Measurements from ENCODE around the gene DRAM2. TPM values are rescaled to one million over a fixed set of nuclear protein-coding genes. Genes with fewer than 3 reads are reported as not detected.
"Not testable (repeated sequence)": the region's sequence is repeated elsewhere in the genome, so short reads cannot be mapped to it uniquely, and the experiment has no call there.

The DRAM2 gene
- total RNA-seq, 1 experiment from 2014 or later = 53.8 TPM

DNA sequence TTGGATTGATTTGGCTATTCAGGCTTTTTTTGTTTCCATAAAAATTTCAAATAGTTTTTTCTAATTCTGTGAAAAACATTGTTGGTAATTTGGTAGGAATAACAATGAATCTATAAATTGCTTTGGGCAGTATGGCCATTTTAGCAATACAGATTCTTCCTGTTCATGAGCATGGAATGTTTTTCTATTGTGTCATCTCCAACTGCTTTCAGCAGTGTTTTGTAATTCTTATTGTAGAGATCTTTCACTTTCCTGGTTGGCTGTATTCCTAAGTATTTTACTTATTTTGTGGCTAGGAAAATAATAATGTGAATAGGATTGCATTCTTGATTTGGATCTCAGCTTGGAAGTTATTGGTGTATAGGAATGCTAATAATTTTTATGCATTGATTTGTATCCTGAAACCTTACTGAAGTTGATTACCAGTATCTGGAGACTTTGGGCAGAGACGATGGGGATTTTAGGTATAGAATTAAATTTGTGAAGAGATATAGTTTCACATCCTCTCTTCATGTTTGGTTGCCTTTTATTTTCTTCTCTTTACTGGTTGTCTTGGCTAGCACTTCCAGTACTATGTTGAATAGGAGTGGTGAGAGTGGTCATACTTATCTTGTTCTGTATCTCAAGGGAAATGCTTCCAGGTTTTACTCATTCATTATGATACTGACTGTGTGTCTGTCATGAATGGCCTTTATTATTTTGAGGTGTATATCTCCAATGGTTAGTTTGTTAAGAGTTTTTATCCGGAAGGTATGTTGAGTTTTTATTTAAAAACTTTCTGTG lies 57.3 kb downstream of the DRAM2 start:
- no peak for DNase-seq (ENCODE audit: low read depth)

DNA sequence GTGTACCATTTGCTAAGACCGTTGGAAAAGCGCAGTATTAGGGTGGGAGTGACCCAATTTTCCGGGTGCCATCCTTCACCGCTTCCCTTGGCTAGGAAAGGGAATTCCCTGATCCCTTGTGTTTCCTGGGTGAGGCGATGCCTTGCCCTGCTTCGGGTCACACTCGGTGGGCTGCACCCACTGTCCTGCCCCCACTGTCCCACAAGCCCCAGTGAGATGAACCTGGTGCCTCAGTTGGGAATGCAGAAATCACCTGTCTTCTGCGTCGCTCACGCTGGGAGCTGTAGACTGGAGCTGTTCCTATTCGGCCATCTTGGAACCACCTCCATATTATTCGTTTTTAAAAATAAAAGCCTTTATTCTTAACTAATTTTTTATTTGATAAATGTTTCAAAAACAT lies 60.6 kb downstream of the DRAM2 start:
- not testable (repeated sequence) for DNase-seq (ENCODE audit: low read depth)

DNA sequence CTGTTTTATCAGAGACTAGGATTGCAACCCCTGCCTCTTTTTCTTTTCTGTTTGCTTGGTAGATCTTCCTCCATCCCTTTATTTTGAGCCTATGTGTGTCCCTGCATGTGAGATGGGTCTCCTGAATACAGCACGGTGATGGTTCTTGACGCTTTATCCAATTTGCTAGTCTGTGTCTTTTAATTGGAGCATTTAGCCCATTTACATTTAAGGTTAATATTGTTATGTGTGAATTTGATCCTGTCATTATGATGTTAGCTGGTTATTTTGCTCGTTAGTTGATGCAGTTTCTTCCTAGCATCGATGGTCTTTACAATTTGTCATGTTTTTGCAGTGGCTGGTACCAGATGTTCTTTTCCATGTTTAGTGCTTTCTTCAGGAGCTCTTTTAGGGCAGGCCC lies 62.6 kb downstream of the DRAM2 start:
- not testable (repeated sequence) for DNase-seq (ENCODE audit: low read depth)

Other genes with a start within 250 kb of the DRAM2 start
- 37.9 and 38.1 TPM in 2 replicates for gene LRIF1, start 176.2 kb downstream of the DRAM2 start, total RNA-seq (2014; rRNA removed; shearing (Covaris generic))
- gene CEPT1, start 130 bp upstream of the DRAM2 start, total RNA-seq (2014; rRNA removed; shearing (Covaris generic)) = 37.7 and 49.1 TPM in 2 replicates
- gene DENND2D, start 60.6 kb upstream of the DRAM2 start, total RNA-seq (2014; rRNA removed; shearing (Covaris generic)) = 4.3 and 10.2 TPM in 2 replicates
- 0.15 and 0.37 TPM in 2 replicates for gene CHI3L2, start 87.6 kb upstream of the DRAM2 start, total RNA-seq (2014; rRNA removed; shearing (Covaris generic))
- not detected in 2 replicates for gene CHIA, start 150.8 kb upstream of the DRAM2 start, total RNA-seq (2014; rRNA removed; shearing (Covaris generic))

All from M059J (cell line).